ENCODE results near the gene TANGO2.

GRCh38 chr22:19989725-19990067 is 31.2 kb upstream of the TANGO2 start:
- no peak for TF ChIP-seq EZH2 (IDR thresholded peaks at IDR 0.05; ENCODE audit: borderline replicate concordance, low read length)
- no peak for TF ChIP-seq CTCF (IDR thresholded peaks at IDR 0.05; ENCODE audit: low read length)
